HepG2 (cell line): ENCODE data around the gene FMNL2.

Experiments used
- CTCF ChIP-seq: sonication (generic); formaldehyde crosslinking; IDR thresholded peaks from 2 replicates; pipeline ENCODE4 v1.5.0; 2020; ENCODE audit warnings: mild to moderate bottlenecking, missing genetic modification reagents, moderate library complexity
- ETV6 ChIP-seq: sonication (generic); formaldehyde crosslinking; conservative IDR thresholded peaks from 2 replicates; pipeline ENCODE4 v1.4.0; 2020; ENCODE audit warnings: missing genetic modification reagents
- EZH2 ChIP-seq: conservative IDR thresholded peaks from 2 replicates; pipeline ENCODE4 v1.6.1; 2012; ENCODE audit warnings: mild to moderate bottlenecking, low read depth, low read length, moderate library complexity
- MYC ChIP-seq: sonication (generic); formaldehyde crosslinking; IDR thresholded peaks from 2 replicates; pipeline ENCODE4 v1.9.0; 2021; ENCODE audit warnings: missing genetic modification reagents, borderline replicate concordance
- NFYB ChIP-seq: sonication (generic); formaldehyde crosslinking; IDR thresholded peaks from 2 replicates; pipeline ENCODE4 v1.4.0; 2020; ENCODE audit warnings: missing genetic modification reagents
- POLR2A ChIP-seq, 2 experiments: IDR thresholded peaks; 2 replicates each; pipeline ENCODE4 v1.6.1; 2011; ENCODE audit warnings: low read depth in 2 of 2, low read length in 2 of 2, mild to moderate bottlenecking in 1 of 2, moderate library complexity in 1 of 2; ENCODE audit not compliant: insufficient read depth in 1 of 2
- TFE3 ChIP-seq: IDR thresholded peaks from 2 replicates; pipeline ENCODE4 v1.6.1; 2016
- ZBTB1 ChIP-seq: sonication (generic); formaldehyde crosslinking; IDR thresholded peaks from 2 replicates; pipeline ENCODE4 v1.4.0; 2020; ENCODE audit warnings: missing genetic modification reagents, borderline replicate concordance
- ZNF12 ChIP-seq: sonication (generic); formaldehyde crosslinking; IDR thresholded peaks from 2 replicates; pipeline ENCODE4 v1.5.0; 2020; ENCODE audit warnings: missing genetic modification reagents
- ZNF274 ChIP-seq: sonication (generic); formaldehyde crosslinking; IDR thresholded peaks from 2 replicates; pipeline ENCODE4 v1.5.1; 2020; ENCODE audit warnings: mild to moderate bottlenecking, missing genetic modification reagents
- ZNF780A ChIP-seq: sonication (generic); formaldehyde crosslinking; IDR thresholded peaks from 2 replicates; pipeline ENCODE4 v1.8.0; 2022; ENCODE audit warnings: mild to moderate bottlenecking, missing genetic modification reagents, moderate library complexity

- TF ChIP-seq MYC (no peak), POLR2A (IDR thresholded peaks at IDR 0.05; ENCODE audit: insufficient read depth in 1 of 2, low read depth in 2 of 2, low read length in 2 of 2) (no peak), CTCF (CRISPR knock-in tag) (no peak), ZNF274 (CRISPR knock-in tag) (no peak), TFE3 (CRISPR knock-in tag) (no peak), NFYB (CRISPR knock-in tag) (no peak), ZBTB1 (CRISPR knock-in tag) (no peak), ETV6 (no peak), ZNF780A (CRISPR knock-in tag) (no peak), ZNF12 (no peak), EZH2 (no peak)
Measured at GRCh38 chr2:152432206-152432653, 97.3 kb downstream of the FMNL2 start.
